CD4-positive, alpha-beta T cell treated with Interferon gamma for 1 hour (primary cell): ENCODE results near the gene NFS1.
"Not testable (repeated sequence)": the region's sequence is repeated elsewhere in the genome, so short reads cannot be mapped to it uniquely, and the experiment has no call there.

Experiments used
- DNase-seq: peaks from one replicate; pipeline ENCODE4 v3.0.0-alpha.2; 2020

NFS1 gene

GRCh38 chr20:35706591-35707529 lies 7.7 kb upstream of the NFS1 start:
- not testable (repeated sequence) for DNase-seq

- DNase-seq: not testable (repeated sequence)
Observed at GRCh38 chr20:35705894-35706293, 6.7 kb upstream of the NFS1 start.

GRCh38 chr20:35704514-35705261 lies 5.5 kb upstream of the NFS1 start:
- DNase-seq: no peak

GRCh38 chr20:35702824-35703695 lies 3.9 kb upstream of the NFS1 start:
- no peak for DNase-seq

GRCh38 chr20:35702051-35702823 lies 3.1 kb upstream of the NFS1 start:
- DNase-seq: no peak

- DNase-seq: no peak
Observed at GRCh38 chr20:35700625-35701148, 1.5 kb upstream of the NFS1 start.

- DNase-seq: no peak
Observed at GRCh38 chr20:35699957-35700624, 939 bp upstream of the NFS1 start.

- DNase-seq: no peak
Observed at GRCh38 chr20:35698298-35699126, 640 bp downstream of the NFS1 start.

- DNase-seq: no peak
Observed at GRCh38 chr20:35697696-35698297, 1.4 kb downstream of the NFS1 start.

- DNase-seq: no peak
Observed at GRCh38 chr20:35695978-35696377, 3.2 kb downstream of the NFS1 start.

- DNase-seq: no peak
Observed at GRCh38 chr20:35695245-35695749, 3.9 kb downstream of the NFS1 start.

- no peak for DNase-seq
Observed at GRCh38 chr20:35690265-35690664, 8.9 kb downstream of the NFS1 start.

GRCh38 chr20:35686872-35687271 lies 12.3 kb downstream of the NFS1 start:
- not testable (repeated sequence) for DNase-seq

GRCh38 chr20:35685368-35685767 lies 13.8 kb downstream of the NFS1 start:
- not testable (repeated sequence) for DNase-seq

GRCh38 chr20:35681960-35682359 lies 17.2 kb downstream of the NFS1 start:
- no peak for DNase-seq

GRCh38 chr20:35680452-35681183 lies 18.5 kb downstream of the NFS1 start:
- DNase-seq: no peak

- no peak for DNase-seq
Observed at GRCh38 chr20:35674921-35675320, 24.2 kb downstream of the NFS1 start.

- DNase-seq: no peak
Observed at GRCh38 chr20:35673884-35674283, 25.3 kb downstream of the NFS1 start.

- no peak for DNase-seq
Observed at GRCh38 chr20:35669681-35670080, 29.5 kb downstream of the NFS1 start.
